Mucosa of descending colon (tissue), 3 donors: ENCODE results near the gene PATZ1. TPM values are rescaled to one million over a fixed set of nuclear protein-coding genes. Genes with fewer than 3 reads are reported as not detected.
A peak's percentile ranks its signal among the peaks of the same experiment; 100 is the strongest.

Experiments used
- ATAC-seq: fragments of 200-7000 bp; cut with Tn5 transposase; one replicate; pipeline ENCODE4 v1.9.1; 2020; ENCODE audit warnings: mild to moderate bottlenecking, moderate library complexity
- DNase-seq, 3 donors: peaks; one replicate each; pipeline ENCODE4 v3.0.0-alpha.2; 2020
- H3K36me3 ChIP-seq: fragments of 200-600 bp; one replicate; pipeline ENCODE4 v1.8.0; 2021; ENCODE audit warnings: low read depth, mild to moderate bottlenecking
- H3K4me1 ChIP-seq: fragments of 200-600 bp; one replicate; pipeline ENCODE4 v1.8.0; 2021; ENCODE audit warnings: low read depth, mild to moderate bottlenecking
- H3K4me3 ChIP-seq: fragments of 200-600 bp; one replicate; pipeline ENCODE4 v1.8.0; 2021; ENCODE audit warnings: mild to moderate bottlenecking
- H3K9me3 ChIP-seq: fragments of 200-600 bp; one replicate; pipeline ENCODE4 v1.8.0; 2021; ENCODE audit warnings: mild to moderate bottlenecking
- CTCF ChIP-seq: fragments of 200-600 bp; IDR thresholded peaks from one replicate; pipeline ENCODE4 v1.8.0; 2022; ENCODE audit warnings: antibody characterized with exemption, mild to moderate bottlenecking
- intact Hi-C, 2 donors: fragments of 100-400 bp; cut with DNase I in 1 of 2; cut with micrococcal nuclease in 1 of 2; formaldehyde crosslinking; loops; one replicate each; pipeline versions ENCODE4 v1.11.0 to v1.11.1; 2022; cut with DNase I, micrococcal nuclease
- total RNA-seq, 3 donors: library from RNA; stranded (reverse); fragmentation: NEBNext Ultra II Directional in 2 of 3; extraction: Animal tissue kit (Norgen Biotek cat#: 25700) in 2 of 3; gene quantifications; one replicate each; pipeline versions ENCODE4 v1.2.1 to v1.2.4, GENCODE V29; 2021 to 2023
- donor health status: DM: no; HTN: no; CAD: no; lungs with moderate emphysema.
- donor health status: DM: no; HTN: no; CAD: no.
- donor health status: DM: no; HTN: yes; CAD: no.

The PATZ1 gene
- total RNA-seq, 3 donors from 2014 or later = 16.5 to 23.1 (median 16.9) TPM

- Histone ChIP-seq H3K9me3 (no peaks in the 10 kb centered on the region), H3K36me3 (no peaks in the 10 kb centered on the region), H3K4me1 (peaks cover 2% of the 10 kb centered on the region), H3K4me3 (no peak overlapping the region)
- no peak for TF ChIP-seq CTCF
- ATAC-seq (no peak), DNase-seq (no peak)
- intact Hi-C loops = no loop called here
Observed at GRCh38 chr22:31302537-31302936, 43.6 kb downstream of the PATZ1 start.

- Histone ChIP-seq H3K4me1 (peaks cover 2% of the 10 kb centered on the region), H3K4me3 (no peak overlapping the region), H3K9me3 (no peaks in the 10 kb centered on the region), H3K36me3 (no peaks in the 10 kb centered on the region)
- intact Hi-C loops = no loop called here
- no peak for TF ChIP-seq CTCF
- DNase-seq = no peak
- ATAC-seq = peak; percentile 10
Observed at GRCh38 chr22:31302006-31302405, 44.1 kb downstream of the PATZ1 start.

- peak; percentile 66 for ATAC-seq
- Histone ChIP-seq H3K4me3 (no peak overlapping the region), H3K36me3 (no peaks in the 10 kb centered on the region), H3K9me3 (no peaks in the 10 kb centered on the region), H3K4me1 (peaks cover 12% of the 10 kb centered on the region)
- DNase-seq = no peak
- intact Hi-C loops = no loop called here
- TF ChIP-seq CTCF = no peak
Observed at GRCh38 chr22:31300896-31301295, 45.2 kb downstream of the PATZ1 start.

GRCh38 chr22:31295831-31296657 is 50.1 kb downstream of the PATZ1 start:
- Histone ChIP-seq H3K9me3 (no peaks in the 10 kb centered on the region), H3K4me3 (no peak overlapping the region), H3K36me3 (no peaks in the 10 kb centered on the region), H3K4me1 (peaks cover 21% of the 10 kb centered on the region)
- intact Hi-C loops = no loop called here
- ATAC-seq = peak; percentile 28
- TF ChIP-seq CTCF = no peak
- DNase-seq = no peak

GRCh38 chr22:31295360-31295759 is 50.8 kb downstream of the PATZ1 start:
- Histone ChIP-seq H3K9me3 (no peaks in the 10 kb centered on the region), H3K4me3 (no peak overlapping the region), H3K36me3 (no peaks in the 10 kb centered on the region), H3K4me1 (peaks cover 21% of the 10 kb centered on the region)
- DNase-seq (no peak), ATAC-seq (no peak)
- intact Hi-C loops = no loop called here
- no peak for TF ChIP-seq CTCF
